Mesenchymal stem cell (in vitro differentiated cells and primary cell): ENCODE results near the gene DCUN1D1.

Experiments used
- DNase-seq: peaks from one replicate; pipeline ENCODE4 v3.0.0-alpha.2; 2013
- H2AFZ ChIP-seq: one replicate; pipeline ENCODE4 v1.6.1; 2013; ENCODE audit warnings: low read depth, mild to moderate bottlenecking, control low read depth, inconsistent platforms, low read length, moderate library complexity
- H2AK5ac ChIP-seq: 2 replicates; pipeline ENCODE4 v1.6.1; 2013; ENCODE audit warnings: low read length, moderate library complexity, mild to moderate bottlenecking, inconsistent platforms; ENCODE audit not compliant: severe bottlenecking
- H2BK120ac ChIP-seq: one replicate; pipeline ENCODE4 v1.6.1; 2013; ENCODE audit warnings: low read depth, mild to moderate bottlenecking, inconsistent platforms, low read length, moderate library complexity
- H2BK12ac ChIP-seq, 2 experiments: one replicate each; pipeline ENCODE4 v1.6.1; 2013; ENCODE audit warnings: inconsistent platforms in 2 of 2, low read length in 2 of 2, mild to moderate bottlenecking in 2 of 2, moderate library complexity in 2 of 2, control low read depth in 1 of 2
- H2BK15ac ChIP-seq: one replicate; pipeline ENCODE4 v1.6.1; 2013; ENCODE audit warnings: mild to moderate bottlenecking, low read depth, inconsistent platforms; ENCODE audit not compliant: poor library complexity, severe bottlenecking
- H2BK5ac ChIP-seq: 2 replicates; pipeline ENCODE4 v1.6.1; 2013; ENCODE audit warnings: low read depth, mild to moderate bottlenecking, low read length, control low read depth, inconsistent platforms; ENCODE audit not compliant: poor library complexity, severe bottlenecking
- H3K14ac ChIP-seq, 2 experiments: one replicate each; pipeline ENCODE4 v1.6.1; 2013; ENCODE audit warnings: inconsistent platforms in 2 of 2, low read length in 2 of 2, control low read depth in 1 of 2, mild to moderate bottlenecking in 1 of 2, moderate library complexity in 1 of 2
- H3K18ac ChIP-seq, 2 experiments: one replicate each; pipeline ENCODE4 v1.6.1; 2013; ENCODE audit warnings: inconsistent platforms in 2 of 2, low read length in 2 of 2, control low read depth in 1 of 2, low read depth in 1 of 2, mild to moderate bottlenecking in 1 of 2
- H3K23ac ChIP-seq, 2 experiments: one replicate each; pipeline ENCODE4 v1.6.1; 2013; ENCODE audit warnings: inconsistent platforms in 2 of 2, low read length in 2 of 2, mild to moderate bottlenecking in 2 of 2, moderate library complexity in 2 of 2, control low read depth in 1 of 2
- H3K27ac ChIP-seq: 2 replicates; pipeline ENCODE4 v1.5.1; 2013; ENCODE audit warnings: mild to moderate bottlenecking, moderate library complexity, low read length, control low read depth, inconsistent platforms; ENCODE audit not compliant: poor library complexity, severe bottlenecking
- H3K27me3 ChIP-seq, 2 experiments: 2 replicates each; pipeline versions ENCODE4 v1.6.1 to v1.7.0; 2013; ENCODE audit warnings: low read length in 2 of 2, mild to moderate bottlenecking in 2 of 2, moderate library complexity in 2 of 2, control low read depth in 1 of 2, inconsistent platforms in 1 of 2; ENCODE audit not compliant: control insufficient read depth in 1 of 2, insufficient read depth in 1 of 2
- H3K36me3 ChIP-seq, 2 experiments: 2 replicates each; pipeline versions ENCODE4 v1.6.1 to v1.7.0; 2013; ENCODE audit warnings: low read length in 2 of 2, control low read depth in 1 of 2, inconsistent platforms in 1 of 2, low read depth in 1 of 2, mild to moderate bottlenecking in 1 of 2; ENCODE audit not compliant: insufficient read depth in 2 of 2, control insufficient read depth in 1 of 2
- H3K4ac ChIP-seq, 2 experiments: one replicate each; pipeline ENCODE4 v1.6.1; 2013; ENCODE audit warnings: inconsistent platforms in 2 of 2, low read length in 2 of 2, mild to moderate bottlenecking in 2 of 2, moderate library complexity in 2 of 2, control low read depth in 1 of 2, low read depth in 1 of 2
- H3K4me1 ChIP-seq: 2 replicates; pipeline ENCODE4 v1.6.1; 2013; ENCODE audit warnings: low read depth, low read length, control low read depth; ENCODE audit not compliant: control insufficient read depth, insufficient read depth
- H3K4me2 ChIP-seq: 2 replicates; pipeline ENCODE4 v1.6.1; 2013; ENCODE audit warnings: low read length, mild to moderate bottlenecking, inconsistent platforms; ENCODE audit not compliant: poor library complexity, severe bottlenecking
- H3K4me3 ChIP-seq, 2 experiments: 2 replicates each; pipeline versions ENCODE4 v1.5.1 to v1.7.0; 2013; ENCODE audit warnings: low read length in 2 of 2, mild to moderate bottlenecking in 2 of 2, control low read depth in 1 of 2, low read depth in 1 of 2; ENCODE audit not compliant: insufficient read depth in 1 of 2
- H3K79me1 ChIP-seq: replicated peaks from 2 replicates; pipeline ENCODE4 v1.6.1; 2013; ENCODE audit warnings: mild to moderate bottlenecking, control low read depth, low read length, inconsistent platforms; ENCODE audit not compliant: poor library complexity, severe bottlenecking
- H3K9ac ChIP-seq: 2 replicates; pipeline ENCODE4 v1.7.0; 2013; ENCODE audit warnings: mild to moderate bottlenecking, low read length, moderate library complexity
- H3K9me3 ChIP-seq: 2 replicates; pipeline ENCODE4 v1.7.0; 2013; ENCODE audit warnings: mild to moderate bottlenecking, low read length; ENCODE audit not compliant: control insufficient read depth
- H4K8ac ChIP-seq: one replicate; pipeline ENCODE4 v1.6.1; 2013; ENCODE audit warnings: inconsistent platforms, mild to moderate bottlenecking, low read length, moderate library complexity
- H4K91ac ChIP-seq: one replicate; pipeline ENCODE4 v1.6.1; 2013; ENCODE audit warnings: mild to moderate bottlenecking, low read length, inconsistent platforms
- WGBS: methylation state at CpG from one replicate; pipeline ENCODE4 v1.1.7; 2013; ENCODE audit warnings: mixed read lengths; 5-methylcytosine and 5-hydroxymethylcytosine counted together

The DCUN1D1 gene

DNA sequence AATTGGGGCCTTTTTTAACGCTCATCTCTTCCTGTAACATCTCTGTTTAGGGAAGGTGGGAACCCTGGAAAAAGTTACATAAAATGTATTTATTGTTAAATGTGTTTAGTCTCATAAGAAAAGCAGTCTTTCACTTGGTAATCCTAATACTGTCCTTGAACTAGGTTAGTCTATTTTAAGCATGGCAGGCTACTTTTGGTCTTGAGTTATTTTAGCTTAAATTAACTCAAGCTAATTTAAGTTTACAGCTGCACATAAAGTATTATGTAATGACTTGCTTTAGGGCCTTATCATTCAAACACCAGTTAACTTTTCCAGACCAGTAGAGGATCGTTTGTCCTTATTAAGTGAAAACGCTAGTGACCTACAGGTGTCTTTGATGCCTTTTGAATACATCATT is 63.2 kb downstream of the DCUN1D1 start:
- H3K4ac ChIP-seq: no peak overlapping the region
- no peak overlapping the region for H3K18ac ChIP-seq
- H2BK5ac ChIP-seq: no peak overlapping the region
- no peak overlapping the region for H4K91ac ChIP-seq
- peaks cover 3% of the 10 kb centered on the region for H3K4me1 ChIP-seq
- H3K4me3 ChIP-seq: no peak overlapping the region
- no peak overlapping the region for H2AFZ ChIP-seq
- WGBS: 90% methylated on average over 2 of the region's 3 CpGs
- no peaks in the 10 kb centered on the region for H3K27me3 ChIP-seq
- no peak for DNase-seq
- H3K27ac ChIP-seq: no peak overlapping the region
- H2BK120ac ChIP-seq: no peak overlapping the region
- H2BK15ac ChIP-seq: no peak overlapping the region
- H3K36me3 ChIP-seq: peaks cover 0 to 46% of the 10 kb centered on the region in 2 experiments
- H3K9me3 ChIP-seq: no peaks in the 10 kb centered on the region
- no peak overlapping the region for H3K9ac ChIP-seq
- no peak overlapping the region for H4K8ac ChIP-seq
- H3K23ac ChIP-seq: no peak overlapping the region
- no peak overlapping the region for H2BK12ac ChIP-seq
- H2AK5ac ChIP-seq: no peak overlapping the region
- H3K4me2 ChIP-seq: no peak overlapping the region
- no peak overlapping the region for H3K14ac ChIP-seq
- H3K79me1 ChIP-seq: peaks cover 1% of the 10 kb centered on the region

DNA sequence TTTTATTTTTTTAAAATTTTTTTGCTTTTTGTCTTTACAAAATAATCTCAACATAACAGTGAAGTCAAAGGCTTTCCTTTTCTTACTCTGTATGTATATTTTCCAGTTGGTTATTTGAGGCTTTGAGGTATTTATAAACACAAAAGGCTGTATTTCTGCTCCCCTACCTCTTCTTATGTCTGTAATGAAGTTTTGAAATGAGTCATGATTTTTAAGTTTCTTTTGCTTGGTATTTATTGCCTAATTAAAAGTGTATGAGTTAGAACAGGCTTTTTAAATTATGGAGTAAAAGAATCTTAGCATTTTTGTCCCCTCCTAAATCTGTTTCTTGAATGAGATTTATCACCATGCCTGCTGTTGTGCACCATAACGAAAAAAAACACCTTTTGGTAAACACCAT is 66.0 kb downstream of the DCUN1D1 start:
- Histone ChIP-seq H3K79me1 (peaks cover 1% of the 10 kb centered on the region), H2AK5ac (no peak overlapping the region), H3K9me3 (no peaks in the 10 kb centered on the region), H4K8ac (no peak overlapping the region), H3K4me3 (no peak overlapping the region), H3K36me3 (peaks cover 4 to 34% of the 10 kb centered on the region in 2 experiments), H3K4me2 (no peak overlapping the region), H2BK12ac (no peak overlapping the region), H2AFZ (no peak overlapping the region), H3K9ac (no peak overlapping the region), H4K91ac (no peak overlapping the region), H3K23ac (no peak overlapping the region), H3K4ac (no peak overlapping the region), H2BK120ac (no peak overlapping the region), H2BK15ac (no peak overlapping the region), H3K27me3 (no peaks in the 10 kb centered on the region), H3K14ac (no peak overlapping the region), H3K18ac (no peak overlapping the region), H3K4me1 (peaks cover 2% of the 10 kb centered on the region), H3K27ac (no peak overlapping the region), H2BK5ac (no peak overlapping the region)
- DNase-seq: no peak
- no CpG with 5 or more reads among the region's 1 CpG for WGBS

DNA sequence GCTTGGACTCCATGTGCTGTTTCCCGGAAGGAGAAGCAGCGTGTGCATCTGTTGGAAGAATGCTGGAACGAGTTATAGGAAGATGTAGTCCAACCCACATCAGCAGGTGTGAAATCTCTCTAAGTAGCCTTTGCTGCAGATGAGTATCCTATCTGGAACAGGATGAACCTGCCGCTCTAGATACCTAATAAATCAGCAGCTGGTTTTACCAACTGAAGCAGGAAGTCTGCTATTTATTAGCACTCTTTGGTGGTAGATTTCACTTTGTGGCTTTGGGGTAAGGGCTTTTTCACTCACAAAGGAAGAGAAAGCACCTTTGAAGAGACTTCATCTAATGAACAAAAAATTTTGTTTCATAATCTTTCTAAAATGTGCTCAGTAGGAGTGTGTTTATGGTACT is 66.4 kb downstream of the DCUN1D1 start:
- no peak overlapping the region for H3K9ac ChIP-seq
- peaks cover 1% of the 10 kb centered on the region for H3K79me1 ChIP-seq
- no peak overlapping the region for H3K14ac ChIP-seq
- no peaks in the 10 kb centered on the region for H3K27me3 ChIP-seq
- DNase-seq: no peak
- H3K9me3 ChIP-seq: no peaks in the 10 kb centered on the region
- H3K27ac ChIP-seq: no peak overlapping the region
- no peak overlapping the region for H3K18ac ChIP-seq
- H3K4ac ChIP-seq: no peak overlapping the region
- no peak overlapping the region for H4K91ac ChIP-seq
- WGBS: 73% methylated on average over 4 of the region's 4 CpGs
- no peak overlapping the region for H2BK15ac ChIP-seq
- no peak overlapping the region for H2BK5ac ChIP-seq
- no peak overlapping the region for H3K4me2 ChIP-seq
- H3K36me3 ChIP-seq: peaks cover 4 to 34% of the 10 kb centered on the region in 2 experiments
- no peak overlapping the region for H2BK12ac ChIP-seq
- H3K23ac ChIP-seq: no peak overlapping the region
- no peak overlapping the region for H2AK5ac ChIP-seq
- H2AFZ ChIP-seq: no peak overlapping the region
- peaks cover 2% of the 10 kb centered on the region for H3K4me1 ChIP-seq
- no peak overlapping the region for H3K4me3 ChIP-seq
- H4K8ac ChIP-seq: no peak overlapping the region
- no peak overlapping the region for H2BK120ac ChIP-seq

DNA sequence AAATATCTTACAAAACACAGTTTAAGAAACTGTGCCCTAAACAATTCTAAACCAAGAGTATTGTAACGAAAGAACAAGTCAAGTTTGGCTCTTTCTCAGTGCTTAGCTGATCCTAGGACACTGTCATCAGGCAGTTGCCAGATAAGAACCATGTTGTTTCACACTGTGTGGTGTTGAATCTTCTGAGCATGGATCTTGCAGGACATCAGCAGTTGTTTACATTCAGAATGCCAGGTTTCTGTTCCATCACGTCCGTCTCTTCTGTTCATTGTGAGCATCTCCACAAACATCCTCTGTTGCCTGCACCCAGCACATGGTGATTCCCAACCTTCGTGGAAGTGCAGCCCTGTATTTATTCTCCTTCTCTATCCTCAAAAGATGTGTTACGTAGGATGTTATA is 67.9 kb downstream of the DCUN1D1 start:
- Histone ChIP-seq H3K4me1 (peaks cover 2% of the 10 kb centered on the region), H2BK120ac (no peak overlapping the region), H3K23ac (no peak overlapping the region), H3K36me3 (peaks cover 4 to 29% of the 10 kb centered on the region in 2 experiments), H2BK12ac (no peak overlapping the region), H2BK5ac (no peak overlapping the region), H3K9ac (no peak overlapping the region), H3K4me2 (no peak overlapping the region), H2AK5ac (no peak overlapping the region), H4K91ac (no peak overlapping the region), H3K14ac (no peak overlapping the region), H2AFZ (no peak overlapping the region), H3K18ac (no peak overlapping the region), H3K4ac (no peak overlapping the region), H3K79me1 (peaks cover 1% of the 10 kb centered on the region), H3K4me3 (no peak overlapping the region), H3K27ac (no peak overlapping the region), H3K27me3 (no peaks in the 10 kb centered on the region), H2BK15ac (no peak overlapping the region), H4K8ac (no peak overlapping the region), H3K9me3 (no peaks in the 10 kb centered on the region)
- no peak for DNase-seq
- WGBS: 70% methylated on average over 3 of the region's 5 CpGs
